HG03521 (cell line): ENCODE results near the gene SLC39A2.

Experiments
- ATAC-seq: cut with Tn5 transposase; IDR thresholded peaks from one replicate; pipeline ENCODE4 v1.9.1; 2021; ENCODE audit warnings: mild to moderate bottlenecking, moderate library complexity; ENCODE audit not compliant: unreplicated experiment

SLC39A2 gene

DNA sequence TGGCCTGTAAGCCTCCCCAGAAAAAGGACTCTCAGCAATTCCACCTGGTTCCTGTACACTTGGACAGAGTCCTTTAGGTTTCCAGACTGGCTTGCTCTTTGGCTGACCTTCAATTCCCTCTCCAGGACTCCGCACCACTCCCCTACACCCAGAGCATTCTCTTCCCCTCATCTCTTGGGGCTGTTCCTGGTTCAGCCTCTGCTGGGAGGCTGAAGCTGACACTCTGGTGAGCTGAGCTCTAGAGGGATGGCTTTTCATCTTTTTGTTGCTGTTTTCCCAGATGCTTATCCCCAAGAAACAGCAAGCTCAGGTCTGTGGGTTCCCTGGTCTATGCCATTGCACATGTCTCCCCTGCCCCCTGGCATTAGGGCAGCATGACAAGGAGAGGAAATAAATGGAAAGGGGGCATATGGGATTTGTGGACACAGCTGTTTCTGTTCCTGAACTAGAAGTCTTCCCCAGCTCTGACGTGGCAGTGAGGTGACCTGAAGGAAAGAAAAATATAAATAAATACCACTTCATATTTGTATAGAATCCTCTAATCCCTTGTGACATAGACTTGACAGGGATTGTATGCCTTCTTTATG is 44.4 kb downstream of the SLC39A2 start:
- ATAC-seq = no peak

DNA sequence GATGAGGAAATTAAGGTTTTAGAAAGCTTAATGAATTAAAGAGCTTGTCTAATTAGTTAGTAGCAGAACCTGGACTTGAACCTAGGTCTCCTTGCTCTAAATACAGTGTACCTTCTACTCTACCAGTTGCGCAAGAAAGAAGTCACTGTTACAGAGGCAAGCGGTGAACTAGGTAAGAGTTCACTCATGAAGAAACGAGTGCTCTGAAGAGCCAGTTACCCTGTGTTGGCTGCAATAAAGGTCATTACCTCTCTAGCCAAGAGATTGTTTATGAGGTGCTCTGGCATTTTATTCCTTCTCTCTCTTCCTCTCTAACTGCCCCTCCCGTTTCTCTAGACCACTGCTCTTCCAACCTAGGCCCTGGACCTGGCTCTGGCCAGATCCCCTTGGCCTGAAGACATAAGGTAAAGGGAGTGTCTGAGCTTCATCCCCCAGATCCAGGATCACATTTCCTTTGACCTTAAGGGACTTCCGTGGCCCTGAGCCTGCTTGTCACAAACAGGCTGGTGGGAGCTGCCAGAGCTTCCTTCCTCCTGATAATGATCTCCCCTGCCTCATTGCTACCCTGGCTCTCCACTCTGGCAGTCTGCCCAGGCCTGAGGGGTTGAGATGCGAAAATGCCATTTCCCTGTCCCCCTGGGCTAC is 45.0 kb downstream of the SLC39A2 start:
- no peak for ATAC-seq

DNA sequence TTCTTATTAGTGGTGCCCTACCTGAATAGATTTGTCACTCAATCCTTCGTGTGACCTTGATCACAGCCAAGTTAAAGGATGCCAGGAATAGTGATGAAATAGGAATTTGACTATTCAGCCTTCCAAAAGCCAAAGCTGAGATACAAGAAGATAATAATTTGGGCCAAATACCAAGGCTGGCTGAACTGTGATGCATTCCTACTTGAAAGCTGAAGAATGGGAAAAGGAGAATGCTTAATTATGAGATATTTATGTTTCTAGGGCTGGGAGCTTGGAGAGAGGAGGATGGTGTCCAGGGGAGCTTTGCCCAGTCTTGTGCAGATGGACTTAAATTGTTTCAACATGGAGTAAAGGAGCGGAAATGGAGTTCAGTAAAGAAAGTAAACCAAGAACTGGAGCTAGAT is 48.3 kb downstream of the SLC39A2 start:
- ATAC-seq = no peak

DNA sequence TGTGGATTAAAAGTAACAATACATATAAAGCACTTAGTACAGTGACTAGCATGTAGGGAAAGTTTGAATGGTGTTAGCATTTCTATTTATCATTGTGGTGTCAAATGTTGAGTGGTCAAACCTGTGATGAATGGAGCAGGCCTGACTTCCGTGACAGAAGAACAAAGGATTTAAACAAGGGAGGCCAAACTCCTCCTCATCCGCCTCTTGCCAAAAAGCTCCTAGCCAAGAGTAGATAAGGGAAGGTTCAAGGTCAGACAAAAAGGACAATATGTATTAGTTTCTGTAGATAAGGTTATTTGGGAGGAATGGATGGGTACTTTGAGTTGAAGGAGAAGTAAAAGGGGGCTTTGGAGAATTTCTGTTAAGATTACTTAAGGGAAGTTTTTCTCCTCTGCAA is 49.5 kb downstream of the SLC39A2 start:
- ATAC-seq = no peak

DNA sequence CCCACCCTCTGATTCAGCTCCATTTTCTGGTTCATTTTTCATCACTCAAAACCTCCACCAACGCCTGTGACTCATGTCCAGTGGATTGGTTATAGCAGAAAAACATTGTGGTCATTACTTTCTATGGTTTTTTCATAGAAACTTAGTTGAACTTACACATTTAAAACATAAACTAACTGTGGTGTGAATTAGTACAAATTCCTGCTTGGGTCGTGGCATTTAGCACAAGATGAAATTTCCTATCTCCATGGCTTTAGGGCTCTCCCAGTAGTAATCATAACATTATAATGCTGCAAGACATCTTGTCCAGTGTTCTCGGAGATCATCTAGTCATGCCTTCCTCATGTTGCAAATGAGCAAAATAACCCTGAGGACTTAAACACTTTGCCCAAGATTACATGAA is 50.2 kb downstream of the SLC39A2 start:
- ATAC-seq = no peak

DNA sequence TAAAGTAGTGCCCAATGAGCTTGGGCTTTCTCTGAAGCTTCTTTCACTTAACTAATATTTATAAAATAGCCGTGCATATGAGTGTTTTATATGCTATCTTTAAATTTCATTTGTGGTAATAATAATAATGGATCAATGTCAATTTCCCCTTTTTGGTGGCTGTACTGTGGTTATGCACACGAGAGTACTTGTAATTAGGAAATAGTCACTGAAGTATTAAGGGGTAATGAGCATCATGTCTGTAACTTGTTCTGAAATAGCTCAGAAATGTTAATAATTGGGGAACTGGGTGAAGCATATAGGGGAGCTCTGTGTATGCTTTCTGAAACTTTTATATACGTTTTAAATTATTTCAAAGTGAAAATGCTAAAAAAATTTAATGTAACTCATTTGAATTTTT is 51.5 kb downstream of the SLC39A2 start:
- no peak for ATAC-seq
